AG04450 (cell line): ENCODE data around the gene RNF187. TPM values are rescaled to one million over a fixed set of nuclear protein-coding genes. Genes with fewer than 3 reads are reported as not detected.

Source experiments
- CTCF ChIA-PET: fragments of 300-600, 350-600 bp; formaldehyde crosslinking; extraction: SDS; loops from one replicate; lab custom pipeline; 2022; ENCODE audit warnings: antibody characterized with exemption, inconsistent platforms; lab: Charles Lee
- POLR2A ChIA-PET: fragments of 350-600 bp; formaldehyde crosslinking; extraction: SDS; loops from one replicate; lab custom pipeline; 2021; ENCODE audit warnings: antibody characterized with exemption, inconsistent platforms; lab: Yijun Ruan, JAX
- DNase-seq: peaks from one replicate; pipeline ENCODE4 v3.0.0-alpha.2; 2011; ENCODE audit warnings: low read depth, low spot score
- H3K27ac ChIP-seq: one replicate; pipeline ENCODE4 v1.5.1; 2012; ENCODE audit warnings: low read depth, low read length, control low read depth
- H3K27me3 ChIP-seq: one replicate; pipeline ENCODE4 v1.6.0; 2012; ENCODE audit warnings: low read length; ENCODE audit not compliant: control insufficient read depth, insufficient read depth
- H3K4me3 ChIP-seq: 2 replicates; pipeline ENCODE4 v1.5.1; 2011; ENCODE audit warnings: mild to moderate bottlenecking, low read depth, low read length, control low read depth
- H3K9me3 ChIP-seq: 2 replicates; pipeline ENCODE4 v1.5.1; 2012; ENCODE audit warnings: low read length; ENCODE audit not compliant: control insufficient read depth, insufficient read depth
- polyA plus RNA-seq: library from polyadenylated mRNA; depleted of rRNA; stranded (reverse); fragments of >200 nt; gene quantifications from 2 replicates; pipeline ENCODE4 v1.2.3, GENCODE V29; 2011
- TF ChIP-seq, protein P1 (sequence below): IDR thresholded peaks from 2 replicates; pipeline ENCODE4 v1.5.1; 2011; ENCODE audit warnings: low read depth, low read length, control low read depth, inconsistent platforms

The RNF187 gene
- polyA plus RNA-seq, 1 experiment: 84.0 TPM

DNA sequence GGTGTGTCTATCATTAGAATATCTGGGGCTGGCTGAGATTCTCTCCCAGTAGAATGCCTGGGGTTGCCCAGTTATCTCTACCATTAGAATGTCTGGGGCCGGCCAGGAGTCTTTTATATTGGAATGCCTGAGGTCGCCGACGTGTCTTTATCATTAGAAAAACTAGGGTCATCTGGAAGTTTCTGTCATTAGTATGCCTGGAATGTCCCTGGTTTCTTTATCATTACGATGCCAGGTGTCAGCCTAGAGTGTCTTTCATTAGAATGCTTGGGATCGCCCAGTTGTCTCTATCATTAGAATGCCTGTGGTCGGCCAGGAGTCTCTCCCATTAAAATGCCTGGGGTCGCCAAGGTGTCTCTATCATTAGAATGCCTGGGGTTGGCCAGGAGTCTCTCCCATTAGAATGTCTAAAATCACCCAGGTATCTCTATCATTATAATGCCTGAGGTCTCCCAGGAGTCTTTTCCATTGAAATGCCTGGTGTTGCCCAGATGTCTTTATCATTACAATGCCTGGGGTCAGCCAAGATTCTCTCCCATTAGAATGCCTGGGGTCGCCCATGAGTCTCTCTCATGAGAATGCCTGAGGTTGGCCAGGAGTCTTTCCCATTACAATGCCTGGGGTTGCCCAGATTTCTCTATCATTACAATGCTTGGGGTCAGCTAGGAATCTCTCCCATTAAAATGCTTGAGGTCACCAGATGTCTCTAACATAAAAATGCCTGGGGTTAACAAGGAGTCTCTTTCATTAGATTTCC is 53.2 kb downstream of the RNF187 start:
- DNase-seq: no peak
- POLR2A ChIA-PET: no interaction called here
- TF ChIP-seq, protein P1, sequence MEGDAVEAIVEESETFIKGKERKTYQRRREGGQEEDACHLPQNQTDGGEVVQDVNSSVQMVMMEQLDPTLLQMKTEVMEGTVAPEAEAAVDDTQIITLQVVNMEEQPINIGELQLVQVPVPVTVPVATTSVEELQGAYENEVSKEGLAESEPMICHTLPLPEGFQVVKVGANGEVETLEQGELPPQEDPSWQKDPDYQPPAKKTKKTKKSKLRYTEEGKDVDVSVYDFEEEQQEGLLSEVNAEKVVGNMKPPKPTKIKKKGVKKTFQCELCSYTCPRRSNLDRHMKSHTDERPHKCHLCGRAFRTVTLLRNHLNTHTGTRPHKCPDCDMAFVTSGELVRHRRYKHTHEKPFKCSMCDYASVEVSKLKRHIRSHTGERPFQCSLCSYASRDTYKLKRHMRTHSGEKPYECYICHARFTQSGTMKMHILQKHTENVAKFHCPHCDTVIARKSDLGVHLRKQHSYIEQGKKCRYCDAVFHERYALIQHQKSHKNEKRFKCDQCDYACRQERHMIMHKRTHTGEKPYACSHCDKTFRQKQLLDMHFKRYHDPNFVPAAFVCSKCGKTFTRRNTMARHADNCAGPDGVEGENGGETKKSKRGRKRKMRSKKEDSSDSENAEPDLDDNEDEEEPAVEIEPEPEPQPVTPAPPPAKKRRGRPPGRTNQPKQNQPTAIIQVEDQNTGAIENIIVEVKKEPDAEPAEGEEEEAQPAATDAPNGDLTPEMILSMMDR: no peak

DNA sequence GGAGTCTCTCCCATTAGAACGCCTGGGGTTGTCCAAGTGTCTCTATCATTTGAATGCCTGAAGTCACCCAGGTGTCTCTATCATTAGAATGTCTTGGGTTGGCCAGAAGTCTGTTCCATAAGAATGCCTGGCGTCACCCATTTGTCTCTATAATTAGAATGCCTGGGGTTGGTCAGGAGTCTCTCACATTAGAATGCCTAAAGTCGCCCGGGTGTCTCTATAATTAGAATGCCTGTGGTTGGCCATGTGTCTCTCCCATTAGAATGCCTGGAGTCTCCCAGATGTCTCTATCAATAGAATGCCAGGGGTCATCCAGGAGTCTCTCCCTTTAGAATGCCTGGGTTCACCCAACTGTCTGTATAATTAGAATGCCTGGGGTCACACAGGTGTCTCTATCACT is 54.5 kb downstream of the RNF187 start:
- Histone ChIP-seq H3K27ac (no peak overlapping the region), H3K9me3 (no peaks in the 10 kb centered on the region; the same call in 1 of the 2 replicates), H3K27me3 (no peaks in the 10 kb centered on the region), H3K4me3 (no peak overlapping the region)
- no peak for DNase-seq
- POLR2A ChIA-PET: no interaction called here
- CTCF ChIA-PET: no interaction called here
- TF ChIP-seq, protein P1: no peak

More for the DNA sequence above, 53.2 kb downstream of the RNF187 start:
- no peaks in the 10 kb centered on the region; the same call in 1 of the 2 replicates for H3K9me3 ChIP-seq
- CTCF ChIA-PET: no interaction called here
- no peaks in the 10 kb centered on the region for H3K27me3 ChIP-seq
- no peak overlapping the region for H3K27ac ChIP-seq
- H3K4me3 ChIP-seq: no peak overlapping the region

DNA sequence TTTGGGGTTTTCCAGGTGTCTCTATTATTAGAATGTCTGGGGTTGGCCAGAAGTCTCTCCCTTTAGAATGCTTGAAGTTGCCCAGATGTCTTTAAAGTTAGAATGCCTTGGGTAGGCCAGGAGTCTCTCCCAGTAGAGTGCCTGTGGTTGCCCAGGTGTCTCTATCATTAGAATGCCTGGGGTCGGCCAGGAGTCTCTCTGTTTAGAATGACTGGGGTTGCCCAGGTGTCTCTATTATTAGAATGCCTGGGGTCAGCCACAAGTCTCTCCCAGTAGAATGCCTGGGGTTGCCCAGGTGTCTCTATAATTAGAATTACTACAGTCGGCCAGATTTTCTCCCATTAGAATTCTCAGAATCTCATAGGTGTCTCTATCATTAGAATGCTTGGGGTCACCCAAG is 55.2 kb downstream of the RNF187 start:
- ChIA-PET CTCF (no interaction called here), POLR2A (no interaction called here)
- H3K9me3 ChIP-seq: no peaks in the 10 kb centered on the region
- H3K4me3 ChIP-seq: no peak overlapping the region
- no peak for DNase-seq
- no peaks in the 10 kb centered on the region for H3K27me3 ChIP-seq
- TF ChIP-seq, protein P1: no peak
- no peak overlapping the region for H3K27ac ChIP-seq

DNA sequence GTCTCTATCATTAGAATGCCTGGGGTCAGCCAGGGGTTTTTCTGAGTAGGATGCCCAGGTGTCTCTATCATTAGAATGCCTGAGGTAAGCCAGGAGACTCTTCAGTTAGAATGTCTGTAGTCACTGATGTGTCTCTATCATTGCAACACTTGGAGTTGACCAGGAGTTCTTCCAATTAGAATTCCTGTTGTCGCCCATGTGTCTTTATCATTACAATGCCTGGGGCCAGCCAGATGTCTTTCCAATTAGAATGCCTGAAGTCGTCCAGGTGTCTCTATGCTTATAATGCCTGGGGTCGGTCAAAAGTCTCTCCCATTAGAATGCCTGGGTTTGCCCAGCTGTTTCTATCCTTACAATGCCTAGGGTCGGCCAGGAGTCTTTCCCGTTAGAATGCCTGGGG is 55.8 kb downstream of the RNF187 start:
- ChIA-PET CTCF (no interaction called here), POLR2A (no interaction called here)
- H3K9me3 ChIP-seq: no peaks in the 10 kb centered on the region
- H3K27me3 ChIP-seq: no peaks in the 10 kb centered on the region
- no peak overlapping the region for H3K4me3 ChIP-seq
- no peak overlapping the region for H3K27ac ChIP-seq
- TF ChIP-seq, protein P1: no peak
- DNase-seq: no peak

DNA sequence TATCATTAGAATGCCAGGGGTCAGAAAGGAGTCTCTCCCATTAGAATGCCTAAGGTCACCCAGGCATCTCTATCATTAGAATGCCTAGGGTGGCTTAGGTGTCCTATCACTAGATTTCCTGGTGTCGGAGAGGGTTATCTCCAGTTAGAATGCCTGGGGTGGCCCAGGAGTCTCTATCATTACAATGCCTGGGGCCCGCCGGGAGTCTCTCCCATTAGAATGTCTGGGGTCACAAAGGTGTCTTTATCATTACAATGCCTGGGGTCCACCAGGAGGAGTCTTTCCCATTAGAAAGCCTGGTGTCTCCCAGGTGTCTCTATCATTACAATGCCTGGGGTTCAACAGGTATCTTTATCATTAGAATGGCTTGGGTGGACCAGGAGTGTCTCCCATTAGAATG is 56.2 kb downstream of the RNF187 start:
- Histone ChIP-seq H3K9me3 (no peaks in the 10 kb centered on the region), H3K27ac (no peak overlapping the region), H3K27me3 (no peaks in the 10 kb centered on the region), H3K4me3 (no peak overlapping the region)
- DNase-seq: no peak
- CTCF ChIA-PET: no interaction called here
- TF ChIP-seq, protein P1: no peak
- POLR2A ChIA-PET: no interaction called here
